ENCODE data around the gene AKAP8L. TPM values are rescaled to one million over a fixed set of nuclear protein-coding genes. Genes with fewer than 3 reads are reported as not detected.
"Not testable (repeated sequence)": the region's sequence is repeated elsewhere in the genome, so short reads cannot be mapped to it uniquely, and the experiment has no call there.

AKAP8L gene
- total RNA-seq, 1 experiment from 2014 or later = 106 TPM

DNA sequence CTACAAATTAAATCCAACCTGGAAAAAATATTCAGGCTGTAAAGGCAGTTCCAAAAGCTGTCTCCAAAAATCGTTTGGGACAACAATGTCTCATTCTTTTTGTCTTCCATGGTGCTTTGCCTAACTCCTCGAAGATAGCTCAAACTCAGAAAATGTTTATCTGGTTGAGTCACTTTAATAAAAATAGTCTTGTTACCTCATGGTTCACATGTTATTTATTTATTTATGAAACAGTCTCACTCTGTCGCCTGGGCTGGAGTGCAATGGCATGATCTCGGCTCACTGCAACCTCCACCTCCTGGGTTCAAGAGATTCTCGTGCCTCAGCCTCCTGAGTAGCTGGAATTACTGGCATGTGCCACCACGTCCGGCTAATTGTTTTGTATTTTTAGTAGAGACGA, 81.6 kb downstream of the AKAP8L start (continued):
- TF ChIP-seq, protein P1, sequence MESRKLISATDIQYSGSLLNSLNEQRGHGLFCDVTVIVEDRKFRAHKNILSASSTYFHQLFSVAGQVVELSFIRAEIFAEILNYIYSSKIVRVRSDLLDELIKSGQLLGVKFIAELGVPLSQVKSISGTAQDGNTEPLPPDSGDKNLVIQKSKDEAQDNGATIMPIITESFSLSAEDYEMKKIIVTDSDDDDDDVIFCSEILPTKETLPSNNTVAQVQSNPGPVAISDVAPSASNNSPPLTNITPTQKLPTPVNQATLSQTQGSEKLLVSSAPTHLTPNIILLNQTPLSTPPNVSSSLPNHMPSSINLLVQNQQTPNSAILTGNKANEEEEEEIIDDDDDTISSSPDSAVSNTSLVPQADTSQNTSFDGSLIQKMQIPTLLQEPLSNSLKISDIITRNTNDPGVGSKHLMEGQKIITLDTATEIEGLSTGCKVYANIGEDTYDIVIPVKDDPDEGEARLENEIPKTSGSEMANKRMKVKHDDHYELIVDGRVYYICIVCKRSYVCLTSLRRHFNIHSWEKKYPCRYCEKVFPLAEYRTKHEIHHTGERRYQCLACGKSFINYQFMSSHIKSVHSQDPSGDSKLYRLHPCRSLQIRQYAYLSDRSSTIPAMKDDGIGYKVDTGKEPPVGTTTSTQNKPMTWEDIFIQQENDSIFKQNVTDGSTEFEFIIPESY (IDR thresholded peaks at IDR 0.05; ENCODE audit: extremely low read depth, insufficient replicate concordance, low read length) = no peak
- TF ChIP-seq EZH2phosphoT487 (IDR thresholded peaks at IDR 0.05; ENCODE audit: borderline replicate concordance) (no peak), JUND (IDR thresholded peaks at IDR 0.05) (no peak), POLR2A (IDR thresholded peaks at IDR 0.05; ENCODE audit: borderline replicate concordance, extremely low read depth, insufficient read depth, insufficient read length) (no peak), CBX3 (IDR thresholded peaks at IDR 0.05; ENCODE audit: low read depth) (no peak)

DNA sequence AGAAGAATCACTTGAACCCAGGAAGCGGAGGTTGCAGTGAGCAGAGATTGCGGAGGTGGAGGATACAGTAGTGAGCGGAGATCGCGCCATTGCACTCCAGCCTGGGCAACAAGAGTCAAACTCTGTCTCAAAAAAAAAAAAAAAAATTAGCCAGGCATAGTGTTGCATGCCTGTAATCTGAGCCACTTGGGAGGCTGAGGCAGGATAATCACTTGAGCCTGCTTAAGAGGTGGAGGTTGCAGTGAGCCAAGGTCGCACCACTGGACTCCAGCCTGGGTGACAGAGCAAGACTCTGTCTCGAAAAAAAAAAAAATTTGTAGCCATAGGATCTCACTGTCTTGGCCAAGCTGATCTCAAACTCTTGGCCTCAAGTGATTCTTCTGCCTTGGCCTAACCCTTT, 82.8 kb downstream of the AKAP8L start:
- H3K27ac ChIP-seq (ENCODE audit: low read depth, low read length); H3K4me2 ChIP-seq (ENCODE audit: low read length); BruUV-seq (replicated peaks); POLR2A ChIA-PET; CTCF ChIA-PET; H3K9me2 ChIP-seq (ENCODE audit: insufficient read depth); H3K4me3 ChIP-seq (replicated peaks in 1 of 2; ENCODE audit: low read depth in 1 of 2, low read length in 2 of 2); ATAC-seq; H3K27me3 ChIP-seq (ENCODE audit: insufficient read depth, low read length); H3K9me3 ChIP-seq (ENCODE audit: control insufficient read depth in 1 of 2, insufficient read depth in 1 of 2, low read depth in 1 of 2, low read length in 2 of 2); H3K4me1 ChIP-seq (ENCODE audit: control insufficient read depth in 1 of 2, insufficient read depth in 2 of 2, low read length in 2 of 2); H3K9ac ChIP-seq (ENCODE audit: low read length); RAD21 ChIA-PET (ENCODE audit: low non-redundant PET in 1 of 2, low total read pairs in 2 of 2, uncharacterized antibody in 2 of 2, unreplicated experiment in 2 of 2); intact Hi-C loops (cut with micrococcal nuclease); H2AFZ ChIP-seq (ENCODE audit: low read depth, low read length, poor library complexity, severe bottlenecking); DNase-seq (ENCODE audit: low read depth, low spot score); H4K20me1 ChIP-seq (ENCODE audit: insufficient read depth); H3K36me3 ChIP-seq (ENCODE audit: control insufficient read depth in 1 of 2, insufficient read depth in 2 of 2, low read length in 2 of 2): not testable (repeated sequence)
- H3K79me2 ChIP-seq (ENCODE audit: insufficient read depth, low read length) = peaks cover 12% of the 10 kb centered on the region

DNA sequence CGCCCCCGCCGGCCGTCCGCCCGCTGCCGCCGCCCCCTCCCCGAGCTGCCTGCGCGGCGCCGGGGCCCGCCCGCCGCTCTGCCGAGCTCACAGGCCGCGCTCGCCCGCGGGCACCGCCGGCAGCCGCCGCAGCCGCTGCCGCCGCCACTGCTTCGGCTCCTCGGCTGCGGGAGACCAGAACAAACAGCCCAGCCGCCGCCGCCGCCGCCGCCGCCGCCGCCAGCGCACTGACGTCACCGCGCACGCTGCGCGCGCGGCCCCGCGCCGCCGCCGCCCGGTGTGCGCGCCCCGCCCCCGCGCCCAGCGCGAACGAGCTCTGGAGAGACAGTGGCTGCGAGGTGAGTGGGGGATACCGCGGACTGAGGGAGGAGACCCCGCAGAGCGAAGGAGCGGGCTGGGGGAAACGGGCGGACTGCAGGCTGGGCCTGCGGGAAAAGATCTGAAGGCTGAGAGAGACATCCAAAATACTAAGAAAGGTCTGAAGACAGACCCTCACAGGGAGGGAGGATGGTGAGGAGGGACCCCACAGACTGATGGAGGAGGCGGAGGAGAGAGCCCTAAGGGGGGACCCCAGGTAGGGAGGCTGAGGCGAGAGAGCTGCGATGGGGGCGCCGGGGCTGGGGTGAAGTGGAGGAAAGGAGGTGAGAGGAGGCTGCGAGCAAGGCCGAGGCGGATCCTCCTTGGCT, 86.3 kb downstream of the AKAP8L start, which contains the start of gene BRD4:
Gene BRD4, minus strand, starts transcription at position 229 of the 686 bp plus-strand sequence. CDS start 59,440 bp downstream, outside the sequence.
- peak; percentile 76 for ATAC-seq
- BruUV-seq (replicated peaks) = no TSS peak
- intact Hi-C loops (cut with micrococcal nuclease) = no loop called here
- no peak for DNase-seq (ENCODE audit: low read depth, low spot score)
- Histone ChIP-seq H3K79me2 (ENCODE audit: insufficient read depth, low read length) (peaks cover 47% of the 10 kb centered on the region), H2AFZ (ENCODE audit: low read depth, low read length, poor library complexity, severe bottlenecking) (no peak within 1 kb of the TSS), H3K27me3 (ENCODE audit: insufficient read depth, low read length) (no peaks in the 10 kb centered on the region), H3K36me3 (ENCODE audit: control insufficient read depth in 1 of 2, insufficient read depth in 2 of 2, low read length in 2 of 2) (no peaks in the 10 kb centered on the region), H3K27ac (ENCODE audit: low read depth, low read length) (peak within 1 kb of the TSS; percentile 82), H3K4me3 (replicated peaks in 1 of 2; ENCODE audit: low read depth in 1 of 2, low read length in 2 of 2) (peak within 1 kb of the TSS; percentile 73 to 76), H3K9me2 (ENCODE audit: insufficient read depth) (no peaks in the 10 kb centered on the region), H3K4me2 (ENCODE audit: low read length) (peak within 1 kb of the TSS; percentile 82), H3K4me1 (ENCODE audit: control insufficient read depth in 1 of 2, insufficient read depth in 2 of 2, low read length in 2 of 2) (peaks cover 3 to 7% of the 10 kb centered on the region in 2 experiments; a peak in 2 of 4 replicates), H4K20me1 (ENCODE audit: insufficient read depth) (peaks cover 7% of the 10 kb centered on the region), H3K9ac (ENCODE audit: low read length) (peak within 1 kb of the TSS; percentile 80), H3K9me3 (ENCODE audit: control insufficient read depth in 1 of 2, insufficient read depth in 1 of 2, low read depth in 1 of 2, low read length in 2 of 2) (no peaks in the 10 kb centered on the region)
- POLR2A ChIA-PET = no interaction called here
- TF ChIP-seq SIN3A (IDR thresholded peaks at IDR 0.05; ENCODE audit: low read depth) (no peak), FOSL1 (IDR thresholded peaks at IDR 0.05; ENCODE audit: low read depth) (no peak), EZH2phosphoT487 (IDR thresholded peaks at IDR 0.05; ENCODE audit: borderline replicate concordance) (no peak), POLR2A (IDR thresholded peaks at IDR 0.05; ENCODE audit: borderline replicate concordance, extremely low read depth, insufficient read depth, insufficient read length) (no peak), JUND (IDR thresholded peaks at IDR 0.05) (no peak), ZFX (IDR thresholded peaks at IDR 0.05) (peak; percentile 61), ELF1 (IDR thresholded peaks at IDR 0.05; ENCODE audit: borderline replicate concordance, low read depth) (no peak), POLR2AphosphoS5 (IDR thresholded peaks at IDR 0.05; ENCODE audit: low read depth, low read length) (peak; percentile 50), EGR1 (IDR thresholded peaks at IDR 0.05; ENCODE audit: low read depth) (peak; percentile 64; the same call in 1 of the 2 replicates)
- RAD21 ChIA-PET (ENCODE audit: low non-redundant PET in 1 of 2, low total read pairs in 2 of 2, uncharacterized antibody in 2 of 2, unreplicated experiment in 2 of 2) = no interaction called here
- CTCF ChIA-PET = no interaction called here

Measured in HCT116 (cell line).